Smooth muscle cell (in vitro differentiated cells): ENCODE data around the gene IER5. TPM values are rescaled to one million over a fixed set of nuclear protein-coding genes. Genes with fewer than 3 reads are reported as not detected.

Experiments
- DNase-seq: peaks from one replicate; lab custom pipeline; 2025; ENCODE audit not compliant: unreplicated experiment; lab: John Stamatoyannopoulos, UW
- H2AFZ ChIP-seq: fragments of 200-600 bp; sonication (generic); 2 replicates; pipeline ENCODE4 v1.6.0; 2016; ENCODE audit warnings: antibody characterized with exemption, low read depth, mild to moderate bottlenecking
- H3F3A ChIP-seq: fragments of 200-600 bp; sonication (generic); 2 replicates; pipeline ENCODE4 v1.6.0; 2017; ENCODE audit warnings: antibody characterized with exemption, low read depth
- H3K27ac ChIP-seq: fragments of 200-600 bp; sonication (generic); 2 replicates; pipeline ENCODE4 v1.5.1; 2016; ENCODE audit warnings: low read depth, mild to moderate bottlenecking
- H3K27me3 ChIP-seq: fragments of 200-600 bp; sonication (generic); 2 replicates; pipeline ENCODE4 v1.6.1; 2016; ENCODE audit warnings: low read depth, mild to moderate bottlenecking
- H3K36me3 ChIP-seq: fragments of 200-600 bp; sonication (generic); 2 replicates; pipeline ENCODE4 v1.5.1; 2016; ENCODE audit warnings: low read depth
- H3K4me1 ChIP-seq: fragments of 200-600 bp; sonication (generic); 2 replicates; pipeline ENCODE4 v1.5.1; 2016; ENCODE audit warnings: low read depth
- H3K4me2 ChIP-seq: fragments of 200-600 bp; sonication (generic); 2 replicates; pipeline ENCODE4 v1.6.0; 2016; ENCODE audit warnings: mild to moderate bottlenecking
- H3K4me3 ChIP-seq: fragments of 200-600 bp; sonication (generic); 2 replicates; pipeline ENCODE4 v1.5.1; 2016; ENCODE audit warnings: mild to moderate bottlenecking
- H3K79me2 ChIP-seq: fragments of 200-600 bp; sonication (generic); 2 replicates; pipeline ENCODE4 v1.6.0; 2016; ENCODE audit warnings: low read depth, mild to moderate bottlenecking
- H3K9ac ChIP-seq: fragments of 200-600 bp; sonication (generic); 2 replicates; pipeline ENCODE4 v1.6.0; 2016; ENCODE audit warnings: low read depth
- H3K9me3 ChIP-seq: fragments of 200-600 bp; sonication (generic); replicated peaks from 2 replicates; pipeline ENCODE4 v1.5.1; 2016; ENCODE audit warnings: low read depth
- H4K20me1 ChIP-seq: fragments of 200-600 bp; sonication (generic); 2 replicates; pipeline ENCODE4 v1.6.0; 2016; ENCODE audit warnings: low read depth
- WGBS: methylation state at CpG from one replicate; pipeline ENCODE4 v1.1.7; 2016; ENCODE audit warnings: low lambda C conversion rate; 5-methylcytosine and 5-hydroxymethylcytosine counted together
- polyA plus RNA-seq: library from polyadenylated mRNA; unstranded; fragments of >200 nt; fragmentation: Nextera tagmentation; extraction: Ambion mirVana; gene quantifications from 2 replicates; pipeline ENCODE4 v1.2.1, GENCODE V29; 2016
- total RNA-seq: library from RNA; depleted of rRNA; stranded (reverse); fragments of >200 nt; gene quantifications from 2 replicates; pipeline ENCODE4 v1.2.3, GENCODE V29; 2014
- TF ChIP-seq, protein P1 (sequence below): fragments of 200-600 bp; sonication (generic); IDR thresholded peaks from 2 replicates; pipeline ENCODE4 v1.5.1; 2017; ENCODE audit warnings: borderline replicate concordance, mild to moderate bottlenecking, antibody characterized with exemption; ENCODE audit not compliant: insufficient read depth, poor library complexity, severe bottlenecking

The IER5 gene
- total and polyA plus RNA-seq, 2 experiments from 2014 or later: 35.1 to 39.9 TPM

DNA sequence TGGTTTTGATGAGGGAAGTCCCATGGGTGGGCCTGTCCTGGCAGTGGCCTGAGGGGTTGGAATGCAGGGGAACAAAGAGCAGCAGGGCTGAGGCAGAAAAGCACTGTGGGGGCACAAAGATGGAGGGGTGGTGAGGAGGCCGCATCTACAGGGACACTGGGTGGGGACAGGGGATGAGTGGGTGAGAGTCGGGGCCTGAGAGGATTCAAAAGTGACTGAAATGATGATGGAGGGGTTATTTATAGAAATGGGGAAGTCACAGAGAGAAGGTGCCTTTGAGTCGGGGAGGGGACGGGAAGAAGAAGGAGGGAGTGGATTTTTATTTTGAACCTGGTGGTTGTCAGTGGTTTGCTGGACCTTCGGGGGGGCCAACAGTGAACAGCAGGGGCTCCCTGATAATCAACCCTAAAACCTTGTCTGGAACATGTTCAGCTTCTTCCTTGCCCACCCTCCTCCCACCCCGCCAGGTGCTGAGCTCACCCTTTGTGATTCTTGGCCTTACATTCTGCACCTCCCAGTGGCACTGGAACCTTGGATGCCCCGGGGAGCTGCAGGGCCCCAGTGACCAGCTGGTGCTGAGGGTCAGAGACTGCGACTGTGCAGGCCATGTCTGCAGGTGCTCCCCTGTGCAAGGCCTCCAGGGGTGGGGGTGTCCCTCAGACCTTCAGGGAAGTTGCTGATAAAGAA, 42.9 kb downstream of the IER5 start:
- H3K4me3 ChIP-seq: no peak overlapping the region
- no peaks in the 10 kb centered on the region for H3K9me3 ChIP-seq
- 93% methylated on average over 8 of the region's 8 CpGs for WGBS
- no peaks in the 10 kb centered on the region for H3K27me3 ChIP-seq
- no peak overlapping the region for H3K27ac ChIP-seq
- TF ChIP-seq, protein P1, sequence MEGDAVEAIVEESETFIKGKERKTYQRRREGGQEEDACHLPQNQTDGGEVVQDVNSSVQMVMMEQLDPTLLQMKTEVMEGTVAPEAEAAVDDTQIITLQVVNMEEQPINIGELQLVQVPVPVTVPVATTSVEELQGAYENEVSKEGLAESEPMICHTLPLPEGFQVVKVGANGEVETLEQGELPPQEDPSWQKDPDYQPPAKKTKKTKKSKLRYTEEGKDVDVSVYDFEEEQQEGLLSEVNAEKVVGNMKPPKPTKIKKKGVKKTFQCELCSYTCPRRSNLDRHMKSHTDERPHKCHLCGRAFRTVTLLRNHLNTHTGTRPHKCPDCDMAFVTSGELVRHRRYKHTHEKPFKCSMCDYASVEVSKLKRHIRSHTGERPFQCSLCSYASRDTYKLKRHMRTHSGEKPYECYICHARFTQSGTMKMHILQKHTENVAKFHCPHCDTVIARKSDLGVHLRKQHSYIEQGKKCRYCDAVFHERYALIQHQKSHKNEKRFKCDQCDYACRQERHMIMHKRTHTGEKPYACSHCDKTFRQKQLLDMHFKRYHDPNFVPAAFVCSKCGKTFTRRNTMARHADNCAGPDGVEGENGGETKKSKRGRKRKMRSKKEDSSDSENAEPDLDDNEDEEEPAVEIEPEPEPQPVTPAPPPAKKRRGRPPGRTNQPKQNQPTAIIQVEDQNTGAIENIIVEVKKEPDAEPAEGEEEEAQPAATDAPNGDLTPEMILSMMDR: no peak
- peaks cover 55% of the 10 kb centered on the region for H3K4me1 ChIP-seq
- H3K9ac ChIP-seq: no peak overlapping the region
- no peak overlapping the region for H2AFZ ChIP-seq
- no peak for DNase-seq
- no peak overlapping the region for H3K4me2 ChIP-seq
- no peaks in the 10 kb centered on the region for H3K79me2 ChIP-seq
- H3K36me3 ChIP-seq: no peaks in the 10 kb centered on the region
- H4K20me1 ChIP-seq: no peaks in the 10 kb centered on the region
- peaks cover 6% of the 10 kb centered on the region for H3F3A ChIP-seq

DNA sequence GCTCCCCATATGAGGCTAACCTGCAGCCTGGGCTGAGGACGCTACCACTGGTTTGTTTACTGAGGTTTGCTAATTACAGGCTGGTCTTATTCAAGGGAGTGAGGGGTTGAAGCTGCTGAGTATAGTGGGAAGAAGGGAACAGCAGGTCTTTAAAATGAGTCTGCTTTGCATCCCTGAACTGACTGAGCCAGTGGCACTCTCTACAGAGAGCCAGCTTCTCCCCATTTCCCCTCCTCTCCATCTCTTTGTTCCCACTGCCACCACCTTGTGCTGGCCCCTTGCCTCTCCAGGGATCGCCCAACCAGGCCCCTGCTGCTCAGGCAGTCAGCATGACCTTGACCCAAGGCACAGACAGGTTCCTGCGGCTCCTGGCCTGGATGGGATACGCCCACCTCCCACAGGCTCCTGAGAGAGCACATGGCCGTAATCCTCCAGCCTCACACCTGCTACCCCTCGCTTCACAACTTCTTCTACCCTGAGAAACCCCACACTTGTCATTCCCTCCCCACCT, 45.0 kb downstream of the IER5 start:
- Histone ChIP-seq H3F3A (peaks cover 3% of the 10 kb centered on the region), H2AFZ (no peak overlapping the region), H3K27me3 (no peaks in the 10 kb centered on the region), H3K36me3 (no peaks in the 10 kb centered on the region), H3K27ac (peak overlapping the region; percentile 97), H3K4me1 (peaks cover 38% of the 10 kb centered on the region), H3K79me2 (no peaks in the 10 kb centered on the region), H3K9me3 (no peaks in the 10 kb centered on the region), H4K20me1 (no peaks in the 10 kb centered on the region), H3K9ac (peak overlapping the region; percentile 6), H3K4me3 (no peak overlapping the region), H3K4me2 (no peak overlapping the region)
- no peak for DNase-seq
- TF ChIP-seq, protein P1: no peak
- WGBS: 84% methylated on average over 6 of the region's 6 CpGs

DNA sequence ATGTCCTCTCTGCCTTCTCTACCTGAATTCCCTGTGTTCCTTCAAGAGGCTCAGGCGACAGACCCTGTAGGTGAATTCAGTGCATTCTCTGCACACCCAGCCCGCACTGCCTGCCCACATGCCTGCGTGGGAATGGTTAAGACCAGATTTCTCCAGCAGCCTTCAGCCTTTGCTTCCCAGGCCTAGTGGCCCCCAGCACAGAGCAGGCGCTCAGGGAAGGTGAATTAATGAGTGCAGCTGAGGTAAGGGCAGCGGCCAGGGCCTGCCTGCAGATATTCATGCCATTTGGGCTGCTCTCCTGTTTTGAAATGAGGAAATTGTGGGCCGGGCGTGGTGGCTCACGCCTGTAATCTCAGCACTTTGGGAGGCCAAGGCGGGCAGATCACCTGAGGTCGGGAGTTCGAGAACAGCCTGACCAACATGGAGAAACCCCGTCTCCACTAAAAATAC, 45.5 kb downstream of the IER5 start:
- H3K36me3 ChIP-seq: no peaks in the 10 kb centered on the region
- no peaks in the 10 kb centered on the region for H3F3A ChIP-seq
- DNase-seq: no peak
- H3K79me2 ChIP-seq: no peaks in the 10 kb centered on the region
- no peak overlapping the region for H2AFZ ChIP-seq
- peaks cover 33% of the 10 kb centered on the region for H3K4me1 ChIP-seq
- H4K20me1 ChIP-seq: no peaks in the 10 kb centered on the region
- H3K27me3 ChIP-seq: no peaks in the 10 kb centered on the region
- TF ChIP-seq, protein P1: no peak
- H3K9me3 ChIP-seq: no peaks in the 10 kb centered on the region
- H3K4me2 ChIP-seq: no peak overlapping the region
- H3K27ac ChIP-seq: peak overlapping the region; percentile 97
- peak overlapping the region; percentile 6 for H3K9ac ChIP-seq
- no peak overlapping the region for H3K4me3 ChIP-seq
- WGBS: 93% methylated on average over 12 of the region's 12 CpGs
